ENCODE results near the gene PLPP4.

The PLPP4 gene

DNA sequence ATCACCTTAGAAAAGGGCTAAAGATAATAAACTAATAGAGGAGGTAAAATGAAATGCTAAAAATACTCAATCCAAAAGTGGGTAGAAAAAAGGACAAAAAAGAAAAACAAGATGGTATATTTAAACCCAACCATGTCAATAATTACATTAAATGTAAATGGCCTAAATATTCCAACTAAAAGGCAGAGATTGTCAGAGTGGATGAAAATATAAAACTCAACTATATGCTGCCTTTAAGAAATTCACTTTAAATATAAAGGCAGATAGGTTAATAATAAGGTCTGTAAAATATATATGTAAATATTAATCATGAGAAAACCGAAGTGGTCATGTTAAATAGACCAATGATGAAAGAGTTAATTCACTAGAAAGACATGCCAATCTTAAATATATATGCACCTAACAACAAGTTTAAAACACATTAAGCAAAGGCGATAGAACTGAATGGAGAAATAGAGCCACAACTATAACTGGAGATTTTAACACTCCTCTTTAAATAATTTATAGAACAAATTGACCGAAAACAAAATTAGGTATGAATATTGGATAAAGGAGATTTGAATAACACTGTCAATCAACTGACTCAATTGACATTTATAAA lies 159.4 kb downstream of the PLPP4 start:
- no peaks in the 10 kb centered on the region for H3K79me2 ChIP-seq (ENCODE audit: insufficient read depth, low read length)
- no peak overlapping the region for H3K9ac ChIP-seq (ENCODE audit: low read length)
- no peaks in the 10 kb centered on the region for H3K9me3 ChIP-seq (ENCODE audit: insufficient read depth, low read length)
- no peaks in the 10 kb centered on the region for H3F3A ChIP-seq (ENCODE audit: insufficient read depth)
- TF ChIP-seq, protein P1, sequence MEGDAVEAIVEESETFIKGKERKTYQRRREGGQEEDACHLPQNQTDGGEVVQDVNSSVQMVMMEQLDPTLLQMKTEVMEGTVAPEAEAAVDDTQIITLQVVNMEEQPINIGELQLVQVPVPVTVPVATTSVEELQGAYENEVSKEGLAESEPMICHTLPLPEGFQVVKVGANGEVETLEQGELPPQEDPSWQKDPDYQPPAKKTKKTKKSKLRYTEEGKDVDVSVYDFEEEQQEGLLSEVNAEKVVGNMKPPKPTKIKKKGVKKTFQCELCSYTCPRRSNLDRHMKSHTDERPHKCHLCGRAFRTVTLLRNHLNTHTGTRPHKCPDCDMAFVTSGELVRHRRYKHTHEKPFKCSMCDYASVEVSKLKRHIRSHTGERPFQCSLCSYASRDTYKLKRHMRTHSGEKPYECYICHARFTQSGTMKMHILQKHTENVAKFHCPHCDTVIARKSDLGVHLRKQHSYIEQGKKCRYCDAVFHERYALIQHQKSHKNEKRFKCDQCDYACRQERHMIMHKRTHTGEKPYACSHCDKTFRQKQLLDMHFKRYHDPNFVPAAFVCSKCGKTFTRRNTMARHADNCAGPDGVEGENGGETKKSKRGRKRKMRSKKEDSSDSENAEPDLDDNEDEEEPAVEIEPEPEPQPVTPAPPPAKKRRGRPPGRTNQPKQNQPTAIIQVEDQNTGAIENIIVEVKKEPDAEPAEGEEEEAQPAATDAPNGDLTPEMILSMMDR (IDR thresholded peaks at IDR 0.05; ENCODE audit: insufficient read depth, low read length, poor library complexity, severe bottlenecking) = no peak
- no peak for TF ChIP-seq EZH2phosphoT487 (conservative IDR thresholded peaks at IDR 0.05; ENCODE audit: low read length)
- no peaks in the 10 kb centered on the region for H3K9me2 ChIP-seq (replicated peaks; ENCODE audit: insufficient read depth, low read length)
- H3K4me2 ChIP-seq (ENCODE audit: low read depth, low read length, poor library complexity, severe bottlenecking) = no peak overlapping the region
- H4K20me1 ChIP-seq (ENCODE audit: low read depth, low read length) = no peaks in the 10 kb centered on the region
- H3K27ac ChIP-seq (ENCODE audit: low read depth, low read length) = no peak overlapping the region
- H3K27me3 ChIP-seq (ENCODE audit: low read length) = no peaks in the 10 kb centered on the region
- H2AFZ ChIP-seq (ENCODE audit: low read depth, low read length, severe bottlenecking) = no peak overlapping the region
- no peaks in the 10 kb centered on the region for H3K36me3 ChIP-seq (ENCODE audit: low read length)
- no peak overlapping the region for H3K4me3 ChIP-seq (ENCODE audit: insufficient read depth, low read length, poor library complexity, severe bottlenecking)

DNA sequence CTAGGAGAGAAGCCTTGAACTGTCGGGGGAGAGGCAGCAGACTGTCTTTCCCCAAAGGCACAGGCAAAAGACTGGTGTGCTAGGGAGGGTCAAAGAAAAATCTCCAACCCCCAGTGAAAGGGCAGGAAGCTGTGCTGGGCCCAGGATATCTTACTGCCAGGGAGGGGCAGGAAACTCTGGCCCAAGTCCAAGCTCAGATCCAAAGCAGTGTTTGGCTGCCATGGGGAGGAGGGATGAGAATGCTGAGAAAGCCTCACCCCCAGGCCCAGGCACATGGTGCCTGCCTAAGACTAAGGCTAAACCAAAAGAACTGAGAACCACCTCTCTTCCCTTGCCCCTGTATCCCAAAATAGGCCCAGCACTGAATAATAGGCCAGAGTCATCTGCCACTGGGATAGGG lies 171.2 kb downstream of the PLPP4 start:
- Histone ChIP-seq H2AFZ (ENCODE audit: low read depth, low read length, severe bottlenecking) (no peak overlapping the region), H3K4me2 (ENCODE audit: low read depth, low read length, poor library complexity, severe bottlenecking) (no peak overlapping the region)

DNA sequence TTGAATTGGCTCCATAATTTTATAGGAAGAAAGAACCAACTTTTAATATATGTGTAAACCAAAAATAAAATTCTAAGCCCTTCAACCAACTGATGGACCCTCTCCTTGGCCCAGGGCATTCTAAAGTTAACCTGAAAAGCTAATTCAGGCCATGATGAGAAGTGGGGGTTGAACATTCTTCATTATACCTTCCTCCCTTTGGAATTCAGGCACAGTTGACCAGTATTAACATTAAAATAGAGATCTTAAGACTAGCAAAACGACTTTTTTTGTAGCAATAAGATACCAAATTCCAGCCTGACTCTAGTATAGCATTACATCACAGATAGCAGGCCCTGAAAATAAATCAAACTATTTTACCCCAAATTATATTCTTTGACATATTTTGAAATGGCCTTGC lies 173.2 kb downstream of the PLPP4 start:
- no peaks in the 10 kb centered on the region for H3K9me3 ChIP-seq (ENCODE audit: insufficient read depth, low read length)
- no peaks in the 10 kb centered on the region for H3K36me3 ChIP-seq (ENCODE audit: low read length)
- H3K9ac ChIP-seq (ENCODE audit: low read length) = no peak overlapping the region
- H3K9me2 ChIP-seq (replicated peaks; ENCODE audit: insufficient read depth, low read length) = no peaks in the 10 kb centered on the region
- H3K79me2 ChIP-seq (ENCODE audit: insufficient read depth, low read length) = no peaks in the 10 kb centered on the region
- no peaks in the 10 kb centered on the region for H4K20me1 ChIP-seq (ENCODE audit: low read depth, low read length)
- H3K27ac ChIP-seq (ENCODE audit: low read depth, low read length) = no peak overlapping the region
- no peak overlapping the region for H2AFZ ChIP-seq (ENCODE audit: low read depth, low read length, severe bottlenecking)
- H3K27me3 ChIP-seq (ENCODE audit: low read length) = no peaks in the 10 kb centered on the region
- no peaks in the 10 kb centered on the region for H3F3A ChIP-seq (ENCODE audit: insufficient read depth)
- TF ChIP-seq, protein P1 (IDR thresholded peaks at IDR 0.05; ENCODE audit: insufficient read depth, low read length, poor library complexity, severe bottlenecking) = no peak
- H3K4me3 ChIP-seq (ENCODE audit: insufficient read depth, low read length, poor library complexity, severe bottlenecking) = no peak overlapping the region
- no peak overlapping the region for H3K4me2 ChIP-seq (ENCODE audit: low read depth, low read length, poor library complexity, severe bottlenecking)

More for the DNA sequence above, 171.2 kb downstream of the PLPP4 start:
- H3K27me3 ChIP-seq (ENCODE audit: low read length) = no peaks in the 10 kb centered on the region
- no peak for TF ChIP-seq EZH2phosphoT487 (conservative IDR thresholded peaks at IDR 0.05; ENCODE audit: low read length)
- TF ChIP-seq, protein P1 (IDR thresholded peaks at IDR 0.05; ENCODE audit: insufficient read depth, low read length, poor library complexity, severe bottlenecking) = no peak
- no peaks in the 10 kb centered on the region for H3K9me2 ChIP-seq (replicated peaks; ENCODE audit: insufficient read depth, low read length)
- H3K79me2 ChIP-seq (ENCODE audit: insufficient read depth, low read length) = no peaks in the 10 kb centered on the region
- no peaks in the 10 kb centered on the region for H3K9me3 ChIP-seq (ENCODE audit: insufficient read depth, low read length)
- no peaks in the 10 kb centered on the region for H3K36me3 ChIP-seq (ENCODE audit: low read length)
- no peak overlapping the region for H3K27ac ChIP-seq (ENCODE audit: low read depth, low read length)
- H4K20me1 ChIP-seq (ENCODE audit: low read depth, low read length) = no peaks in the 10 kb centered on the region
- H3K4me3 ChIP-seq (ENCODE audit: insufficient read depth, low read length, poor library complexity, severe bottlenecking) = no peak overlapping the region
- no peaks in the 10 kb centered on the region for H3F3A ChIP-seq (ENCODE audit: insufficient read depth)
- no peak overlapping the region for H3K9ac ChIP-seq (ENCODE audit: low read length)

All from SU-DHL-6 (cell line).